T-helper 22 cell (primary cell): ENCODE results near the gene FMO4.
"Not testable (repeated sequence)": the region's sequence is repeated elsewhere in the genome, so short reads cannot be mapped to it uniquely, and the experiment has no call there.

Experiments used
- DNase-seq: peaks from one replicate; pipeline ENCODE4 v3.0.0-alpha.2; 2020; ENCODE audit warnings: low read depth

Gene FMO4

GRCh38 chr1:171335964-171336363, 22.0 kb downstream of the FMO4 start:
- DNase-seq = no peak

GRCh38 chr1:171339345-171339744, 25.4 kb downstream of the FMO4 start:
- not testable (repeated sequence) for DNase-seq

GRCh38 chr1:171343727-171344472, 29.9 kb downstream of the FMO4 start:
- no peak for DNase-seq

DNA sequence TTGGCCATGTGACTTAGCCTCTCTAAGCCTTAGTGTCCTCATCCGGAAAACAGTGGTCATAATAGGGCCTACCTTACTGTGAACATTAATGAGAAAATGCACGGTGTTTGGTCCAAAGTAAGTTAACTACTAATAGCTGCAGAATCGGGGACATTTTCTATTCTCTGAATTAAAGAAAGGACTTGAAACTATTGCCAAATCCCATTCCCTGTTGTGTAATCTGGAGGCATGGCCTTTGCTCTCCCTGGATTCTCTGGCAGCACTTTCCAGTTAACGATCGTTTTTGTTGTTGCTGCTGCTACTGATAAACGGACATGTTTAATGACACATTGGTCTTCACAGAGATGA, 30.5 kb downstream of the FMO4 start:
- no peak for DNase-seq

DNA sequence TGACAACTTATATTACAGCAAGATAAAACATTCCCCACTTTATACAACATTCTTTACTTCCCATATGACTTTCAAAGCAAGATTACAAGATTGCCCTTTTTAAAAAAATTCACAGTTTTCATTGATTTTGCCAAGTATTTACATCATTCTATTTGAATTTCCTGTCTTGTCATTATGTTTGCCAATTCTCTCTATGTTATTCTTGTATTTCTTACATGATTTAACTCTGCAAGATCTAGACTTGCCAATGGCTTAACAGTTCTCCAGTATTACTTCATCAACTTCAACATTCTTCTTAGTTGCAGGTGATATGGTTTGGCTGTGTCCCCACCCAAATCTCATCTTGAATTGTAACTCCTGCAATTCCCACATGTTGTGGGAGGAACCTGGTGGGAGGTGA, 31.6 kb downstream of the FMO4 start:
- DNase-seq = no peak

DNA sequence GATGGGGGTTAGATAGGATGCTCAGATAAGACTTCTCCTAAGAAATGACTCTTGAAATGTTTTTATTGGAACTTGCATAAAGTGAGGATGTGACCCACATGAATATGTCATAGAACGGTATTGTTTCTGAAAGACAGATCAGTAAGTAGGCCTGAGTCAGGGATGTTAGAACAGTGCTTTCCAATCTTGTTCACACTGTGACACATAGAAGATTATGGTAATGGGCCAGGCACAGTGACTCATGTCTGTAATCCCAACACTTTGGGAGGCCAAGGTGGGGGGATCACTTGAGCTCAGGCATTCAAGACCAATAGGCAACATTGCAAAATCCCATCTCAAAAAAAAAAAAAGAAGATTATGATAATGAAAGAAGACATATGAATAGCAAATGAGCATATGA, 32.9 kb downstream of the FMO4 start:
- DNase-seq = no peak

DNA sequence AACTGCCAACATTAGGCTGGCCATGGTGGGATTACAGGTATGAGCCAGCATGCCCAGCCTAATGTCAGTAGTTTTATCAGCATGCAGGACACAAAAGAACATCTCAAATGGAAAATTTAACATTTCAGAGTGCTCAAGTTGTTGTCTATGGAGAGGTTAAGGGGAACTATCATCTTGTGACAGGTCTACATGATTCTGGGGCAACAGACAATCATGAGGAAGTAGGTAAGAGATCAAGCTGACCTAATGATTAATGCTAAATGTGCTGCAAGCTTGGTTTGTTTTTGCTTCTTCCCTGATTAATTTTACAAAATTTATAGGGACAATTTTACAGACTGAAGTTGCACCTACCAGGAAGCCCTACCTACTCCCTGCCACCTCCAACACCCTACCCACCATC, 36.6 kb downstream of the FMO4 start:
- no peak for DNase-seq

- no peak for DNase-seq
Measured at GRCh38 chr1:171351961-171352360, 38.0 kb downstream of the FMO4 start.

DNA sequence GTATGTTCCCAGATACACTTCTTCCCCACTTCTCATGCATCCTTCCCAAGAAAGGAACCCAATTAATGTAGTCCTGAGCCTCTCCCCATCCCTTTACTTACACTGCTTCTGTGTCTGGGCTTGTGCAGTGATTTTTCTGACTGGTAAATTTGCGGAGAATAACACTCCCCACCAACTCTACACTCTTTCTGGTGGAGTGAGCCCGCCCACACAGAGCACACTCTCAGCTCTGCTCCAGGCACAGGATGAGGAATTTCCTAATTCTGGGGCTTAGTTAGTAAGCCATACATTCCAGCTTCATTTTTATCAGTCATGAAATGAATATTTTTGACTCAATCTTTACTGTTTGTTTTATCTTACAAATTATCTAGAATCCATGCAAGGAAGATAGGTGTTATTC, 38.6 kb downstream of the FMO4 start:
- DNase-seq = no peak

DNA sequence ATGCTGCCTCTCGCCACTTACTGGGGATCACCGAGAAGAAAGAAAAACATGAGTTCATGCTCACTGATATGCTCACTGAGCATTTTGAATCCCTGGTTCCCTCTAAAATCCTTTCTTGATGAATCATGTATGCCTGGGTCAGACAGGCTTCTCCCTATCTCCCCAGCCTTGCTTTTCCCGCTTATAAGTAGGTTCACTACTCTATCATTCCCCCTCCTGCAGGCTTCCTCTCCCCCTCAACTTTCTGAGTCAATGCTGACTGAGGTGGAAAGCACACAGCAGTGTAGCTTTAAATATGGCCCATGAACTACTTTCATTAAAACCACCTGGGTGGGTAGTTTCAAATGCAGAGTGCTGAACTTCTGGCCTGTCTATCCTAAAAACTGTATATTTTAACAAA, 41.7 kb downstream of the FMO4 start:
- DNase-seq = no peak

GRCh38 chr1:171357179-171357578, 43.2 kb downstream of the FMO4 start:
- no peak for DNase-seq

DNA sequence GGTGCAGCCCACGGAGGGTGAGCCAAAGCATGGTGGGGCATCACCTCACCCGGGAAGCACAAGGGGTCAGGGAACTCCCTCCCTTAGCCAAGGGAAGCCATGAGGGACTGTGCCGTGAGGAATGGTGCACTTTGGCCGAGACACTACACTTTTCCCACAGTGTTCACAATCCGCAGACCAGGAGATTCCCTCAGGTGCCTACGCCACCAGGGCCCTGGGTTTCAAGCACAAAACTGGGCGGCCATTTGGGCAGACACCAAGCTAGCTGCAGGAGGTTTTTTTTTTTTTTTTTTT, 45.3 kb downstream of the FMO4 start:
- DNase-seq = not testable (repeated sequence)

DNA sequence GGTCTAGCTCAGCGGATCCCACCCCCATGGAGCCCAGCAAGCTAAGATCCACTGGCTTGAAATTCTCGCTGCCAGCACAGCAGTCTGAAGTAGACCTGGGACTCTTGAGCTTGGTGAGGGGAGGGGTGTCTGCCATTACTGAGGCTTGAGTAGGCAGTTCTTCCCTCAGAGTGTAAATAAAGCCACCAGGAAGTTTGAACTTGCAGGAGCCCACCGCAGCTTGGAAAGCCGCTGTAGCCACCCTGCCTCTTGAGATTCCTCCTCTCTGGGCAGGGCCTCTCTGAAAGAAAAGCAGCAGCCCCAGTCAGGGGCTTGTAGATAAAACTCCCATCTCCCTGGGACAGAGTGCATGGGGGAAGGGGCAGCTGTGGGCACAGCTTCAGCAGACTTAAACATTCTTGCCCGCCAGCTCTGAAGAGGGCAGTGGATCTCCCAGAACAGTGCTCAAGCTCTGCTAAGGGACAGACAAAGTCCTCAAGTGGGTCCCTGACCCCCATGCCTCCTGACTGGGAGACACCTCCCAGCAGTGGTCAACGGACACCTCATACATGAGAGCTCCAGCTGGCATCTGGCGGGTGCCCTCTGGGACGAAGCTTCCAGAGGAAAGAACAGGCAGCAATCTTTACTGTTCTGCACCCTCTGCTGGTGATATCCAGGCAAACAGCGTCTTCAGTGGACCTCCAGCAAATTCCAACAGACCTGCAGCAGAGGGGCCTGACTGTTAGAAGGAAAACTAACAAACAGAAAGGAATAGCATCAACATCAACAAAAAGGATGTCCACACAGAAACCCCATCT, 45.9 kb downstream of the FMO4 start:
- not testable (repeated sequence) for DNase-seq

- no peak for DNase-seq
Measured at GRCh38 chr1:171366085-171366484, 52.1 kb downstream of the FMO4 start.

DNA sequence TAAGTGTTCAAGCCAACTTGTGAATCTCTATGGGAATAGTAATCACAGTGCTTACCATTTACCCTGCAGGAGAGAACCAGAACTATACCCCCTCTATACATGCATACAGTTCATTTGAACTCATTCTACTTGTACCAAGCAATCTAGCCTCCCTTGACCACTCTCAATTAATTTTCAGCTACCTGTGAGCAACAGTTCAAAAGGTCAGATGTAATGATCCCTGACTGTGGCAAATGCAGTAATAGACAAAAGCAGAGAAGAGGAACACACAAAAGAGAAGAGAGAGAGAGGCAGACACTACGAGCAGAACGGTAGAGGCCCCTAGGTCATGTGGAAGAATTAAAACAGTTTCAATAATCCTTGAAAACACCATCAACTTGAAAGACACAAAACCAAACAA, 52.8 kb downstream of the FMO4 start:
- DNase-seq = no peak

GRCh38 chr1:171367436-171367835, 53.5 kb downstream of the FMO4 start:
- no peak for DNase-seq

GRCh38 chr1:171372418-171373084, 58.6 kb downstream of the FMO4 start:
- DNase-seq = no peak

- DNase-seq = not testable (repeated sequence)
Measured at GRCh38 chr1:171373357-171374122, 59.6 kb downstream of the FMO4 start.

DNA sequence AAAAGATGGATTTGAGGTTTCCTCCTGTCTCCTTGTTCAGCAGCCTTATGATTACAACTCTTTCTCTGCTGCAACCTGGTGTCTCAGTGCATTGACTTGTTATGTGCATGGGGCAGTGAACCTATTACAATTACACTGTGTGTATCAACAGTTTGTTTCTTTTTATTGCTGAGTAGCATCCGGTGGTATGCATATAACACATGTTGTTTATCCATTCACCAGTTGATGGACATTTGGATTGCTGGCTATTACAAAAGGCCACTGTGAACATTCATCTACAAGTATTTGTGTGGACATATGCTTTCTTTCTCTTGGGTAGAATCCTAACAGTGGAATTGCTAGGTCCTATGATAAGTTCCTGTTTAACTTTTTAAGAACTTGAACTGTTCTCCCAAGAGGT, 65.9 kb downstream of the FMO4 start:
- DNase-seq = no peak

DNA sequence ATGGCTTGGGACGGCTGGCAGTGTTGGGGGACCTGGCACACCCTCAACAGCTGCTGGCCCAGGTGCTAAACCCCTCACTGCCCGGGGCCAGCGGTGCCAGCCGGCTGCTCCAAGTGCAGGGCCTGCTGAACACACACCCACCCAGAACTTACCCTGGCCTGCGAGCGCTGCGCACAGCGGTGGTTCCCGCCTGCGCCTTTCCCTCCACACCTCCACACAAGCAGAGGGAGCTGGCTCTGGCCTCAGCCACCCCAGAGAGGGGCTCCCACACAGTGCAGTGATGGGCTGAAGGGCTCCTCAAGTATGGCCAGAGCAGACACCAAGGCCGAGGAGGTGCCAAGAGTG, 67.9 kb downstream of the FMO4 start:
- no peak for DNase-seq

- DNase-seq = no peak
Measured at GRCh38 chr1:171384496-171384895, 70.5 kb downstream of the FMO4 start.

GRCh38 chr1:171389171-171389570, 75.2 kb downstream of the FMO4 start:
- DNase-seq = no peak

- DNase-seq = not testable (repeated sequence)
Measured at GRCh38 chr1:171390740-171391139, 76.8 kb downstream of the FMO4 start.
